ENCODE data around the gene DENND5A. TPM values are rescaled to one million over a fixed set of nuclear protein-coding genes. Genes with fewer than 3 reads are reported as not detected.

DENND5A gene
- total RNA-seq, 4 donors from 2014 or later: 79.2 to 151 (median 96.2) TPM

GRCh38 chr11:9304178-9304577 lies 39.0 kb upstream of the DENND5A start:
- Histone ChIP-seq H3K27ac (no peak overlapping the region), H3K4me3 (no peak overlapping the region), H3K36me3 (no peaks in the 10 kb centered on the region), H3K9me3 (no peaks in the 10 kb centered on the region), H3K27me3 (no peaks in the 10 kb centered on the region), H3K4me1 (no peaks in the 10 kb centered on the region)
- ATAC-seq: no peak
- TF ChIP-seq POLR2A (IDR thresholded peaks at IDR 0.05): no peak
- no peak for TF ChIP-seq EP300 (IDR thresholded peaks at IDR 0.05)
- TF ChIP-seq, protein P1, sequence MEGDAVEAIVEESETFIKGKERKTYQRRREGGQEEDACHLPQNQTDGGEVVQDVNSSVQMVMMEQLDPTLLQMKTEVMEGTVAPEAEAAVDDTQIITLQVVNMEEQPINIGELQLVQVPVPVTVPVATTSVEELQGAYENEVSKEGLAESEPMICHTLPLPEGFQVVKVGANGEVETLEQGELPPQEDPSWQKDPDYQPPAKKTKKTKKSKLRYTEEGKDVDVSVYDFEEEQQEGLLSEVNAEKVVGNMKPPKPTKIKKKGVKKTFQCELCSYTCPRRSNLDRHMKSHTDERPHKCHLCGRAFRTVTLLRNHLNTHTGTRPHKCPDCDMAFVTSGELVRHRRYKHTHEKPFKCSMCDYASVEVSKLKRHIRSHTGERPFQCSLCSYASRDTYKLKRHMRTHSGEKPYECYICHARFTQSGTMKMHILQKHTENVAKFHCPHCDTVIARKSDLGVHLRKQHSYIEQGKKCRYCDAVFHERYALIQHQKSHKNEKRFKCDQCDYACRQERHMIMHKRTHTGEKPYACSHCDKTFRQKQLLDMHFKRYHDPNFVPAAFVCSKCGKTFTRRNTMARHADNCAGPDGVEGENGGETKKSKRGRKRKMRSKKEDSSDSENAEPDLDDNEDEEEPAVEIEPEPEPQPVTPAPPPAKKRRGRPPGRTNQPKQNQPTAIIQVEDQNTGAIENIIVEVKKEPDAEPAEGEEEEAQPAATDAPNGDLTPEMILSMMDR (IDR thresholded peaks at IDR 0.05): no peak
- no peak for TF ChIP-seq POLR2AphosphoS5 (IDR thresholded peaks at IDR 0.05)
- 69 to 79% methylated on average over 3 of the region's 3 CpGs for WGBS, 2 donors (ENCODE audit: low coverage in 1 of 2)

- no peaks in the 10 kb centered on the region for H3K9me3 ChIP-seq
- no peaks in the 10 kb centered on the region for H3K27me3 ChIP-seq
- no peak for TF ChIP-seq POLR2AphosphoS5 (IDR thresholded peaks at IDR 0.05)
- TF ChIP-seq EP300 (IDR thresholded peaks at IDR 0.05): no peak
- TF ChIP-seq, protein P1 (IDR thresholded peaks at IDR 0.05): no peak
- TF ChIP-seq POLR2A (IDR thresholded peaks at IDR 0.05): no peak
- ATAC-seq: no peak
- 100% methylated on average over 3 of the region's 3 CpGs; no CpG with 5 or more reads in 1 of the 2 donors for WGBS, 2 donors (ENCODE audit: low coverage in 1 of 2)
- H3K27ac ChIP-seq: no peak overlapping the region
- H3K4me3 ChIP-seq: no peak overlapping the region
- H3K36me3 ChIP-seq: peaks cover 0 to 15% of the 10 kb centered on the region in 2 donors
- no peaks in the 10 kb centered on the region for H3K4me1 ChIP-seq
These were observed 37.3 kb upstream of the DENND5A start for GRCh38 chr11:9302448-9302847.

GRCh38 chr11:9301720-9302119 lies 36.6 kb upstream of the DENND5A start:
- H3K9me3 ChIP-seq: no peaks in the 10 kb centered on the region
- no peak overlapping the region for H3K4me3 ChIP-seq
- no peak for ATAC-seq
- no peaks in the 10 kb centered on the region for H3K4me1 ChIP-seq
- 84 to 92% methylated on average over 2 to 10 of the region's 10 CpGs for WGBS, 2 donors (ENCODE audit: low coverage in 1 of 2)
- H3K27me3 ChIP-seq: no peaks in the 10 kb centered on the region
- H3K36me3 ChIP-seq: peaks cover 0 to 23% of the 10 kb centered on the region in 2 donors
- H3K27ac ChIP-seq: no peak overlapping the region
- no peak for TF ChIP-seq POLR2AphosphoS5 (IDR thresholded peaks at IDR 0.05)
- no peak for TF ChIP-seq POLR2A (IDR thresholded peaks at IDR 0.05)
- no peak for TF ChIP-seq EP300 (IDR thresholded peaks at IDR 0.05)
- TF ChIP-seq, protein P1 (IDR thresholded peaks at IDR 0.05): no peak

- Histone ChIP-seq H3K4me1 (no peaks in the 10 kb centered on the region), H3K4me3 (no peak overlapping the region), H3K27me3 (no peaks in the 10 kb centered on the region), H3K36me3 (peaks cover 0 to 52% of the 10 kb centered on the region in 2 donors), H3K27ac (no peak overlapping the region), H3K9me3 (no peaks in the 10 kb centered on the region)
- TF ChIP-seq, protein P1 (IDR thresholded peaks at IDR 0.05): no peak
- TF ChIP-seq POLR2A (IDR thresholded peaks at IDR 0.05) (no peak), POLR2AphosphoS5 (IDR thresholded peaks at IDR 0.05) (no peak), EP300 (IDR thresholded peaks at IDR 0.05) (no peak)
- WGBS, 2 donors (ENCODE audit: low coverage in 1 of 2): 98% methylated on average over 7 of the region's 7 CpGs; no CpG with 5 or more reads in 1 of the 2 donors
- no peak for ATAC-seq
These were observed 28.5 kb upstream of the DENND5A start for GRCh38 chr11:9293646-9294045.

GRCh38 chr11:9285850-9286587 lies 20.9 kb upstream of the DENND5A start:
- Histone ChIP-seq H3K27me3 (no peaks in the 10 kb centered on the region), H3K27ac (no peak overlapping the region), H3K9me3 (no peaks in the 10 kb centered on the region), H3K4me3 (no peak overlapping the region), H3K4me1 (no peaks in the 10 kb centered on the region), H3K36me3 (peaks cover 0 to 43% of the 10 kb centered on the region in 2 donors)
- TF ChIP-seq POLR2A (IDR thresholded peaks at IDR 0.05): no peak
- TF ChIP-seq POLR2AphosphoS5 (IDR thresholded peaks at IDR 0.05): no peak
- no peak for TF ChIP-seq EP300 (IDR thresholded peaks at IDR 0.05)
- TF ChIP-seq, protein P1 (IDR thresholded peaks at IDR 0.05): no peak
- no peak for ATAC-seq
- WGBS, 2 donors (ENCODE audit: low coverage in 1 of 2): 87 to 92% methylated on average over 13 of the region's 14 CpGs
